ENCODE data around the gene PDCD1LG2. TPM values are rescaled to one million over a fixed set of nuclear protein-coding genes. Genes with fewer than 3 reads are reported as not detected.

The PDCD1LG2 gene
- total RNA-seq, 2 experiments from 2014 or later: 0.11 to 0.17 TPM

- CTCF ChIA-PET: interaction anchor here (1.0 to 1.6 kb wide), 3 partner anchors 13 to 107 kb away, joined by 4 to 5 read pairs (median 5); partner anchors contain the start of gene CD274
- TF ChIP-seq CTCF (IDR thresholded peaks at IDR 0.05): no peak
- POLR2A ChIA-PET: interaction anchor here (0.6 to 4.3 kb wide), 19 partner anchors 11 to 892 kb away, joined by 3 to 35 read pairs (median 5); partner anchors contain the start of genes CD274, PDCD1LG2, PLGRKT and RIC1
- H3K4me3 ChIP-seq (ENCODE audit: low read length): no peak overlapping the region
- H3K27me3 ChIP-seq (ENCODE audit: control insufficient read depth in 1 of 2, insufficient read depth in 2 of 2, low read length in 2 of 2): no peaks in the 10 kb centered on the region
- Mint-ChIP-seq H3K9me3 (peaks cover 2% of the 10 kb centered on the region), H3K27ac (peak overlapping the region; percentile 94), H3K36me3 (ENCODE audit: low read depth) (peaks cover 6% of the 10 kb centered on the region), H3K4me3 (peak overlapping the region; percentile 76), H3K4me1 (ENCODE audit: low read depth) (peaks cover 66% of the 10 kb centered on the region), H3K27me3 (no peaks in the 10 kb centered on the region)
- no peaks in the 10 kb centered on the region for H3K9me3 ChIP-seq (ENCODE audit: control insufficient read depth in 1 of 2, insufficient read depth in 1 of 2, low read length in 2 of 2)
- intact Hi-C loops (cut with DNase I, micrococcal nuclease): no loop called here
- DNase-seq: peak; percentile 28 to 86 (median 46)
- ATAC-seq (ENCODE audit: poor library complexity): peak; percentile 97
- H3K36me3 ChIP-seq (ENCODE audit: insufficient read depth, low read length): no peaks in the 10 kb centered on the region
- H3K27ac ChIP-seq (ENCODE audit: low read depth in 1 of 2, low read length in 2 of 2): peak overlapping the region; percentile 67 to 81
- peaks cover 43% of the 10 kb centered on the region for H3K4me1 ChIP-seq (ENCODE audit: insufficient read depth, low read length)
Observed at GRCh38 chr9:5557606-5558587, 47.6 kb downstream of the PDCD1LG2 start.

GRCh38 chr9:5559659-5560058, 49.3 kb downstream of the PDCD1LG2 start:
- no peaks in the 10 kb centered on the region for H3K9me3 ChIP-seq (ENCODE audit: control insufficient read depth in 1 of 2, insufficient read depth in 1 of 2, low read length in 2 of 2)
- H3K9me3 Mint-ChIP-seq: peaks cover 2% of the 10 kb centered on the region
- peaks cover 43% of the 10 kb centered on the region for H3K4me1 ChIP-seq (ENCODE audit: insufficient read depth, low read length)
- no peak for ATAC-seq (ENCODE audit: poor library complexity)
- no peak overlapping the region for H3K4me3 Mint-ChIP-seq
- no peak overlapping the region for H3K4me3 ChIP-seq (ENCODE audit: low read length)
- H3K27me3 Mint-ChIP-seq: no peaks in the 10 kb centered on the region
- peak overlapping the region; percentile 94 for H3K27ac Mint-ChIP-seq
- intact Hi-C loops (cut with DNase I, micrococcal nuclease): no loop called here
- no peak for TF ChIP-seq CTCF (IDR thresholded peaks at IDR 0.05)
- no peak for DNase-seq
- no peaks in the 10 kb centered on the region for H3K27me3 ChIP-seq (ENCODE audit: control insufficient read depth in 1 of 2, insufficient read depth in 2 of 2, low read length in 2 of 2)
- POLR2A ChIA-PET: interaction anchor here (1.3 to 4.3 kb wide), 6 partner anchors 9 to 122 kb away, joined by 3 to 35 read pairs (median 28); partner anchors contain the start of genes PLGRKT and RIC1
- H3K4me1 Mint-ChIP-seq (ENCODE audit: low read depth): peaks cover 80% of the 10 kb centered on the region
- CTCF ChIA-PET: no interaction called here
- H3K36me3 ChIP-seq (ENCODE audit: insufficient read depth, low read length): no peaks in the 10 kb centered on the region
- peaks cover 6% of the 10 kb centered on the region for H3K36me3 Mint-ChIP-seq (ENCODE audit: low read depth)
- no peak overlapping the region for H3K27ac ChIP-seq (ENCODE audit: low read depth in 1 of 2, low read length in 2 of 2)

GRCh38 chr9:5560443-5561100, 50.2 kb downstream of the PDCD1LG2 start:
- DNase-seq: peak in 1 of 14 experiments; percentile 12
- Mint-ChIP-seq H3K4me3 (no peak overlapping the region), H3K4me1 (ENCODE audit: low read depth) (peaks cover 78% of the 10 kb centered on the region), H3K27ac (peak overlapping the region; percentile 94), H3K9me3 (peaks cover 2% of the 10 kb centered on the region), H3K27me3 (no peaks in the 10 kb centered on the region), H3K36me3 (ENCODE audit: low read depth) (peaks cover 6% of the 10 kb centered on the region)
- no peak overlapping the region for H3K4me3 ChIP-seq (ENCODE audit: low read length)
- ChIA-PET POLR2A (interaction anchor here (0.6 to 4.3 kb wide), 5 partner anchors 12 to 67 kb away, joined by 3 to 31 read pairs (median 26); partner anchors contain the start of gene RIC1), CTCF (no interaction called here)
- no peak for ATAC-seq (ENCODE audit: poor library complexity)
- H3K9me3 ChIP-seq (ENCODE audit: control insufficient read depth in 1 of 2, insufficient read depth in 1 of 2, low read length in 2 of 2): no peaks in the 10 kb centered on the region
- peaks cover 43% of the 10 kb centered on the region for H3K4me1 ChIP-seq (ENCODE audit: insufficient read depth, low read length)
- intact Hi-C loops (cut with DNase I, micrococcal nuclease): no loop called here
- no peak for TF ChIP-seq CTCF (IDR thresholded peaks at IDR 0.05)
- no peaks in the 10 kb centered on the region for H3K27me3 ChIP-seq (ENCODE audit: control insufficient read depth in 1 of 2, insufficient read depth in 2 of 2, low read length in 2 of 2)
- H3K27ac ChIP-seq (ENCODE audit: low read depth in 1 of 2, low read length in 2 of 2): no peak overlapping the region
- no peaks in the 10 kb centered on the region for H3K36me3 ChIP-seq (ENCODE audit: insufficient read depth, low read length)
